ENCODE results near the gene XCL2.

DNA sequence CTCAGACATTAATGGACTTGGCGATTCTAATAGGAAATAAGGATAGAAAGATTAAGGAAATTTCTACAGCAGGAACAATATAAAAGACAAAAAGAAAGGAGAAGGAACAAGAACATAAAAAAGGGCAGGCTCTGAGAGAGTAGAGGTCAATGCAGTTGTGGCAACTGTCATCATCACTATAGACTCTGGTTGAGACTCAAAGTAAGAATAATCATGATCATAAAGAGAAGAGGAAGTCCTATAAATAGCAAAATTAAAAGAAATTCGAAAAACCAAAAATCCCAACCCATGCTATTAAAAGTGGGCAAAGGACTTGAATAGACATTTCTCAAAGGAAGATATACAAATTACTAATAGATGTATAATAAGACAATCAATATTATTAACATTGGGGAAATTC, 18.2 kb upstream of the XCL2 start:
- TF ChIP-seq, protein P1, sequence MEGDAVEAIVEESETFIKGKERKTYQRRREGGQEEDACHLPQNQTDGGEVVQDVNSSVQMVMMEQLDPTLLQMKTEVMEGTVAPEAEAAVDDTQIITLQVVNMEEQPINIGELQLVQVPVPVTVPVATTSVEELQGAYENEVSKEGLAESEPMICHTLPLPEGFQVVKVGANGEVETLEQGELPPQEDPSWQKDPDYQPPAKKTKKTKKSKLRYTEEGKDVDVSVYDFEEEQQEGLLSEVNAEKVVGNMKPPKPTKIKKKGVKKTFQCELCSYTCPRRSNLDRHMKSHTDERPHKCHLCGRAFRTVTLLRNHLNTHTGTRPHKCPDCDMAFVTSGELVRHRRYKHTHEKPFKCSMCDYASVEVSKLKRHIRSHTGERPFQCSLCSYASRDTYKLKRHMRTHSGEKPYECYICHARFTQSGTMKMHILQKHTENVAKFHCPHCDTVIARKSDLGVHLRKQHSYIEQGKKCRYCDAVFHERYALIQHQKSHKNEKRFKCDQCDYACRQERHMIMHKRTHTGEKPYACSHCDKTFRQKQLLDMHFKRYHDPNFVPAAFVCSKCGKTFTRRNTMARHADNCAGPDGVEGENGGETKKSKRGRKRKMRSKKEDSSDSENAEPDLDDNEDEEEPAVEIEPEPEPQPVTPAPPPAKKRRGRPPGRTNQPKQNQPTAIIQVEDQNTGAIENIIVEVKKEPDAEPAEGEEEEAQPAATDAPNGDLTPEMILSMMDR (IDR thresholded peaks at IDR 0.05), result no peak
- TF ChIP-seq EZH2 (IDR thresholded peaks at IDR 0.05) (no peak), EZH2phosphoT487 (IDR thresholded peaks at IDR 0.05) (no peak)

Data from neural progenitor cell (in vitro differentiated cells).